GM23338 (cell line): Measurements from ENCODE around the gene RBM19. TPM values are rescaled to one million over a fixed set of nuclear protein-coding genes. Genes with fewer than 3 reads are reported as not detected.

Experiments used
- ATAC-seq: fragments of 200-7000 bp; cut with Tn5 transposase; 3 replicates; pipeline ENCODE4 v1.9.1; 2020
- DNase-seq: peaks from one replicate; pipeline ENCODE4 v3.0.0-alpha.2; 2015; ENCODE audit warnings: low spot score
- H2AFZ ChIP-seq: fragments of 200-600 bp; sonication (generic); 2 replicates; pipeline ENCODE4 v1.8.0; 2016; ENCODE audit warnings: antibody characterized with exemption, mild to moderate bottlenecking, moderate library complexity
- H3F3A ChIP-seq: fragments of 200-600 bp; sonication (generic); replicated peaks from 2 replicates; pipeline ENCODE4 v1.8.0; 2017; ENCODE audit warnings: antibody characterized with exemption, mixed run types, low read depth
- H3K27ac ChIP-seq: fragments of 200-600 bp; sonication (generic); 2 replicates; pipeline ENCODE4 v1.6.1; 2016; ENCODE audit warnings: low read depth
- H3K27me3 ChIP-seq: fragments of 200-600 bp; sonication (generic); 2 replicates; pipeline ENCODE4 v1.8.0; 2016; ENCODE audit warnings: mild to moderate bottlenecking, mixed run types, moderate library complexity; ENCODE audit not compliant: insufficient read depth
- H3K36me3 ChIP-seq: fragments of 200-600 bp; sonication (generic); 2 replicates; pipeline ENCODE4 v1.8.0; 2016; ENCODE audit warnings: mild to moderate bottlenecking; ENCODE audit not compliant: insufficient read depth
- H3K4me1 ChIP-seq: fragments of 200-600 bp; sonication (generic); 2 replicates; pipeline ENCODE4 v1.8.0; 2016; ENCODE audit warnings: mild to moderate bottlenecking, moderate library complexity; ENCODE audit not compliant: insufficient read depth
- H3K4me2 ChIP-seq: fragments of 200-600 bp; sonication (generic); 2 replicates; pipeline ENCODE4 v1.7.1; 2017; ENCODE audit warnings: mixed run types
- H3K4me3 ChIP-seq: fragments of 200-600 bp; sonication (generic); 2 replicates; pipeline ENCODE4 v1.6.1; 2016; ENCODE audit warnings: mixed run types
- H3K79me2 ChIP-seq: fragments of 200-600 bp; sonication (generic); replicated peaks from 2 replicates; pipeline ENCODE4 v1.8.0; 2017; ENCODE audit warnings: mild to moderate bottlenecking; ENCODE audit not compliant: insufficient read depth
- H3K9me2 ChIP-seq: fragments of 200-600 bp; sonication (generic); 2 replicates; pipeline ENCODE4 v1.8.0; 2017; ENCODE audit not compliant: insufficient read depth
- H4K20me1 ChIP-seq: fragments of 200-600 bp; sonication (generic); replicated peaks from 2 replicates; pipeline ENCODE4 v1.8.0; 2017; ENCODE audit warnings: mild to moderate bottlenecking; ENCODE audit not compliant: insufficient read depth
- H3K27ac Mint-ChIP-seq: 2 replicates; pipeline ENCODE4 v1.8.0; 2020; ENCODE audit warnings: inconsistent platforms, mild to moderate bottlenecking, moderate library complexity, mixed read lengths
- H3K27me3 Mint-ChIP-seq: 3 replicates; pipeline ENCODE4 v1.8.0; 2022; ENCODE audit warnings: low read depth, mild to moderate bottlenecking, moderate library complexity, mixed read lengths, inconsistent platforms; ENCODE audit not compliant: insufficient read depth, poor library complexity
- H3K36me3 Mint-ChIP-seq: 3 replicates; pipeline ENCODE4 v1.8.0; 2021; ENCODE audit warnings: low read depth, mild to moderate bottlenecking, inconsistent platforms, moderate library complexity, mixed read lengths
- H3K4me1 Mint-ChIP-seq: 3 replicates; pipeline ENCODE4 v1.8.0; 2020; ENCODE audit warnings: mild to moderate bottlenecking, inconsistent platforms, mixed read lengths
- H3K4me3 Mint-ChIP-seq: 3 replicates; pipeline ENCODE4 v1.8.0; 2021; ENCODE audit warnings: moderate library complexity, mild to moderate bottlenecking, inconsistent platforms, mixed read lengths
- H3K9me3 Mint-ChIP-seq: 3 replicates; pipeline ENCODE4 v1.8.0; 2020; ENCODE audit warnings: moderate library complexity, mild to moderate bottlenecking, inconsistent platforms, mixed read lengths
- CREB1 ChIP-seq: fragments of 250-450 bp; sonication (Bioruptor Pico); IDR thresholded peaks from 2 replicates; pipeline ENCODE4 v1.5.0; 2020; ENCODE audit warnings: low read depth, mild to moderate bottlenecking, moderate library complexity
- ETS1 ChIP-seq: IDR thresholded peaks from 2 replicates; pipeline ENCODE4 v1.6.1; 2016; ENCODE audit warnings: antibody characterized with exemption
- EZH2phosphoT487 ChIP-seq: fragments of 200-600 bp; sonication (generic); IDR thresholded peaks from one replicate; pipeline ENCODE4 v1.8.1; 2018; ENCODE audit warnings: antibody characterized with exemption; ENCODE audit not compliant: unreplicated experiment
- JUNB ChIP-seq: IDR thresholded peaks from one replicate; pipeline ENCODE4 v1.6.1; 2016; ENCODE audit warnings: antibody characterized with exemption; ENCODE audit not compliant: unreplicated experiment
- NANOG ChIP-seq: IDR thresholded peaks from 2 replicates; pipeline ENCODE4 v1.6.1; 2016; ENCODE audit warnings: antibody characterized with exemption, borderline replicate concordance
- POLR2AphosphoS5 ChIP-seq: IDR thresholded peaks from 2 replicates; pipeline ENCODE4 v1.6.1; 2016; ENCODE audit warnings: antibody characterized with exemption, low read depth
- REST ChIP-seq: IDR thresholded peaks from one replicate; pipeline ENCODE4 v1.6.1; 2018; ENCODE audit warnings: antibody characterized with exemption; ENCODE audit not compliant: unreplicated experiment
- STAT1 ChIP-seq: IDR thresholded peaks from one replicate; pipeline ENCODE4 v1.6.1; 2016; ENCODE audit warnings: antibody characterized with exemption; ENCODE audit not compliant: unreplicated experiment
- ZNF114 ChIP-seq: fragments of 250-450 bp; sonication (Bioruptor Pico); IDR thresholded peaks from 2 replicates; pipeline ENCODE4 v1.5.0; 2020; ENCODE audit warnings: mild to moderate bottlenecking, moderate library complexity
- ZNF331 ChIP-seq: fragments of 250-450 bp; sonication (Bioruptor Pico); IDR thresholded peaks from 2 replicates; pipeline ENCODE4 v1.5.0; 2020; ENCODE audit warnings: low read depth, mild to moderate bottlenecking, moderate library complexity
- polyA plus RNA-seq: library from polyadenylated mRNA; unstranded; fragments of >200 nt; fragmentation: Nextera tagmentation; extraction: Ambion mirVana; gene quantifications from 2 replicates; pipeline ENCODE4 v1.2.1, GENCODE V29; 2016
- total RNA-seq: library from RNA; depleted of rRNA; stranded (reverse); fragments of >200 nt; shearing (Covaris generic); gene quantifications from 2 replicates; pipeline ENCODE4 v1.2.3, GENCODE V29; 2014
- TF ChIP-seq, protein P1 (sequence below), 2 experiments: fragments of 200-600 bp in 1 of 2; sonication (generic) in 1 of 2; conservative IDR thresholded peaks; 2 replicates each; pipeline versions ENCODE4 v1.5.1 to v1.6.1; 2016 to 2017; ENCODE audit warnings: antibody characterized with exemption in 2 of 2, low read depth in 2 of 2, mild to moderate bottlenecking in 2 of 2, moderate library complexity in 1 of 2

RBM19 gene
- total and polyA plus RNA-seq, 2 experiments from 2014 or later: 43.4 to 56.7 TPM

- ATAC-seq: no peak
- Histone ChIP-seq H4K20me1 (no peaks in the 10 kb centered on the region), H3K4me1 (no peaks in the 10 kb centered on the region), H3K4me2 (no peak overlapping the region), H3K27me3 (no peaks in the 10 kb centered on the region), H3K79me2 (no peaks in the 10 kb centered on the region), H2AFZ (no peak overlapping the region), H3K27ac (no peak overlapping the region), H3K36me3 (no peaks in the 10 kb centered on the region), H3F3A (no peaks in the 10 kb centered on the region), H3K9me2 (no peaks in the 10 kb centered on the region), H3K4me3 (no peak overlapping the region)
- Mint-ChIP-seq H3K27ac (no peak overlapping the region), H3K4me1 (no peaks in the 10 kb centered on the region), H3K9me3 (no peaks in the 10 kb centered on the region), H3K4me3 (no peak overlapping the region), H3K27me3 (peaks cover 6% of the 10 kb centered on the region), H3K36me3 (no peaks in the 10 kb centered on the region)
- TF ChIP-seq ZNF114 (CRISPR knock-in tag): no peak
- TF ChIP-seq POLR2AphosphoS5: no peak
- no peak for DNase-seq
Observed at GRCh38 chr12:113983777-113984448, 17.8 kb upstream of the RBM19 start.

GRCh38 chr12:113983265-113983664 lies 17.1 kb upstream of the RBM19 start:
- Histone ChIP-seq H3K4me1 (no peaks in the 10 kb centered on the region), H3K27ac (no peak overlapping the region), H3F3A (no peaks in the 10 kb centered on the region), H3K79me2 (no peaks in the 10 kb centered on the region), H3K36me3 (no peaks in the 10 kb centered on the region), H3K4me3 (no peak overlapping the region), H3K9me2 (no peaks in the 10 kb centered on the region), H2AFZ (no peak overlapping the region), H4K20me1 (no peaks in the 10 kb centered on the region), H3K4me2 (no peak overlapping the region), H3K27me3 (no peaks in the 10 kb centered on the region)
- no peak overlapping the region for H3K4me3 Mint-ChIP-seq
- peaks cover 6% of the 10 kb centered on the region for H3K27me3 Mint-ChIP-seq
- H3K9me3 Mint-ChIP-seq: no peaks in the 10 kb centered on the region
- no peaks in the 10 kb centered on the region for H3K4me1 Mint-ChIP-seq
- DNase-seq (no peak), ATAC-seq (no peak)
- TF ChIP-seq, protein P1, sequence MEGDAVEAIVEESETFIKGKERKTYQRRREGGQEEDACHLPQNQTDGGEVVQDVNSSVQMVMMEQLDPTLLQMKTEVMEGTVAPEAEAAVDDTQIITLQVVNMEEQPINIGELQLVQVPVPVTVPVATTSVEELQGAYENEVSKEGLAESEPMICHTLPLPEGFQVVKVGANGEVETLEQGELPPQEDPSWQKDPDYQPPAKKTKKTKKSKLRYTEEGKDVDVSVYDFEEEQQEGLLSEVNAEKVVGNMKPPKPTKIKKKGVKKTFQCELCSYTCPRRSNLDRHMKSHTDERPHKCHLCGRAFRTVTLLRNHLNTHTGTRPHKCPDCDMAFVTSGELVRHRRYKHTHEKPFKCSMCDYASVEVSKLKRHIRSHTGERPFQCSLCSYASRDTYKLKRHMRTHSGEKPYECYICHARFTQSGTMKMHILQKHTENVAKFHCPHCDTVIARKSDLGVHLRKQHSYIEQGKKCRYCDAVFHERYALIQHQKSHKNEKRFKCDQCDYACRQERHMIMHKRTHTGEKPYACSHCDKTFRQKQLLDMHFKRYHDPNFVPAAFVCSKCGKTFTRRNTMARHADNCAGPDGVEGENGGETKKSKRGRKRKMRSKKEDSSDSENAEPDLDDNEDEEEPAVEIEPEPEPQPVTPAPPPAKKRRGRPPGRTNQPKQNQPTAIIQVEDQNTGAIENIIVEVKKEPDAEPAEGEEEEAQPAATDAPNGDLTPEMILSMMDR (conservative IDR thresholded peaks at IDR 0.05; ENCODE audit: low read depth in 2 of 2): no peak
- TF ChIP-seq JUNB: no peak
- no peaks in the 10 kb centered on the region for H3K36me3 Mint-ChIP-seq
- H3K27ac Mint-ChIP-seq: no peak overlapping the region

DNA sequence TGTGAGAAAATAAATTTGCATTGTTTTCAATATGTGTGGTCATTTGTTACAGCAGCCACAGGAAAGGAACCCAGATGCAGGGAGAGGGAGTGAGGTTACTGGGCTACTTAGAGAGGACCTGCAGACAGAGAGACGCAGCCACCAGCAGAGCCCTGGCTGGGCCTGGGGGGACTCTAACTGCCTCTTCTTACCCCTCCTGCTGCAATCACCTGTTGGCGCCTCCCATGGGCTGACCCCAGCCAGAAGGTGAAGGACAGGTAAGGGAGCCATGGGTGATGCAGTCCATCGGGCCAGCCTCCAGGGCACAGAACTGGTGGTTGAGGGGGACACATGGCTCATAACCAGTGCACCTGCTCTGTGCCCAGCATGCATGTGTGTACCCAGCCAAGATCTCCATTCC lies 15.8 kb upstream of the RBM19 start:
- no peaks in the 10 kb centered on the region for H3K4me1 Mint-ChIP-seq
- H3K9me3 Mint-ChIP-seq: no peaks in the 10 kb centered on the region
- H3K4me1 ChIP-seq: no peaks in the 10 kb centered on the region
- no peak overlapping the region for H3K27ac ChIP-seq
- H3K4me3 Mint-ChIP-seq: no peak overlapping the region
- H3K36me3 Mint-ChIP-seq: no peaks in the 10 kb centered on the region
- no peaks in the 10 kb centered on the region for H3K27me3 ChIP-seq
- TF ChIP-seq ZNF114 (CRISPR knock-in tag) (no peak), EZH2phosphoT487 (no peak), STAT1 (no peak), REST (no peak), CREB1 (CRISPR knock-in tag) (no peak), NANOG (no peak), ETS1 (no peak), POLR2AphosphoS5 (no peak), ZNF331 (no peak)
- TF ChIP-seq, protein P1 (conservative IDR thresholded peaks at IDR 0.05; ENCODE audit: low read depth in 2 of 2): no peak
- DNase-seq (no peak), ATAC-seq (no peak)
- no peaks in the 10 kb centered on the region for H3K79me2 ChIP-seq
- no peaks in the 10 kb centered on the region for H3K9me2 ChIP-seq
- no peaks in the 10 kb centered on the region for H3K36me3 ChIP-seq
- peaks cover 6% of the 10 kb centered on the region for H3K27me3 Mint-ChIP-seq
- H3F3A ChIP-seq: no peaks in the 10 kb centered on the region
- no peak overlapping the region for H3K4me3 ChIP-seq
- H3K4me2 ChIP-seq: no peak overlapping the region
- H3K27ac Mint-ChIP-seq: no peak overlapping the region
- H4K20me1 ChIP-seq: no peaks in the 10 kb centered on the region
- H2AFZ ChIP-seq: no peak overlapping the region
